Measurements from ENCODE around the gene MADCAM1.
A peak's percentile ranks its signal among the peaks of the same experiment; 100 is the strongest.

Gene MADCAM1

GRCh38 chr19:540867-541637 lies 44.8 kb downstream of the MADCAM1 start:
- TF ChIP-seq CTCF (IDR thresholded peaks at IDR 0.05): no peak
- H3K27ac Mint-ChIP-seq: no peak overlapping the region
- DNase-seq: no peak
- no peak overlapping the region for H3K4me3 Mint-ChIP-seq
- H3K9me3 Mint-ChIP-seq: no peaks in the 10 kb centered on the region
- peaks cover 14% of the 10 kb centered on the region for H3K36me3 Mint-ChIP-seq (ENCODE audit: low read depth)
- H3K27me3 Mint-ChIP-seq (ENCODE audit: low read depth, poor library complexity): no peaks in the 10 kb centered on the region
- H3K4me1 Mint-ChIP-seq: peaks cover 13% of the 10 kb centered on the region

- no peak for DNase-seq
- H3K9me3 Mint-ChIP-seq: no peaks in the 10 kb centered on the region
- H3K27ac Mint-ChIP-seq: no peak overlapping the region
- H3K4me1 Mint-ChIP-seq: peaks cover 13% of the 10 kb centered on the region
- peaks cover 14% of the 10 kb centered on the region for H3K36me3 Mint-ChIP-seq (ENCODE audit: low read depth)
- TF ChIP-seq CTCF (IDR thresholded peaks at IDR 0.05): no peak
- no peak overlapping the region for H3K4me3 Mint-ChIP-seq
- H3K27me3 Mint-ChIP-seq (ENCODE audit: low read depth, poor library complexity): no peaks in the 10 kb centered on the region
Observed at GRCh38 chr19:541699-542098, 45.4 kb downstream of the MADCAM1 start.

- no peak for DNase-seq
- Mint-ChIP-seq H3K9me3 (no peaks in the 10 kb centered on the region), H3K4me3 (no peak overlapping the region), H3K27me3 (ENCODE audit: low read depth, poor library complexity) (no peaks in the 10 kb centered on the region), H3K27ac (no peak overlapping the region), H3K4me1 (peaks cover 13% of the 10 kb centered on the region), H3K36me3 (ENCODE audit: low read depth) (peaks cover 14% of the 10 kb centered on the region)
- TF ChIP-seq CTCF (IDR thresholded peaks at IDR 0.05): no peak
Observed at GRCh38 chr19:542173-542866, 46.0 kb downstream of the MADCAM1 start.

GRCh38 chr19:543910-544608 lies 47.8 kb downstream of the MADCAM1 start, which contains the start of gene GZMM:
GZMM (plus strand) TSS chr19:544053; CDS start chr19:544072, 19 bp downstream.
- TF ChIP-seq CTCF (IDR thresholded peaks at IDR 0.05): no peak
- Mint-ChIP-seq H3K27me3 (ENCODE audit: low read depth, poor library complexity) (no peaks in the 10 kb centered on the region), H3K9me3 (no peaks in the 10 kb centered on the region), H3K27ac (peak within 1 kb of the TSS; percentile 94), H3K4me3 (no peak within 1 kb of the TSS), H3K36me3 (ENCODE audit: low read depth) (peaks cover 4% of the 10 kb centered on the region), H3K4me1 (peaks cover 9% of the 10 kb centered on the region)
- DNase-seq: no peak

GRCh38 chr19:547117-547516 lies 50.8 kb downstream of the MADCAM1 start:
- H3K27me3 Mint-ChIP-seq (ENCODE audit: low read depth, poor library complexity): no peaks in the 10 kb centered on the region
- H3K4me3 Mint-ChIP-seq: no peak overlapping the region
- DNase-seq: no peak
- peaks cover 4% of the 10 kb centered on the region for H3K36me3 Mint-ChIP-seq (ENCODE audit: low read depth)
- TF ChIP-seq CTCF (IDR thresholded peaks at IDR 0.05): no peak
- peaks cover 18% of the 10 kb centered on the region for H3K4me1 Mint-ChIP-seq
- H3K9me3 Mint-ChIP-seq: no peaks in the 10 kb centered on the region
- no peak overlapping the region for H3K27ac Mint-ChIP-seq
